Frontal cortex (tissue), 4 donors: ENCODE results near the gene GUF1. TPM values are rescaled to one million over a fixed set of nuclear protein-coding genes. Genes with fewer than 3 reads are reported as not detected.
A peak's percentile ranks its signal among the peaks of the same experiment; 100 is the strongest.
"Not testable (repeated sequence)": the region's sequence is repeated elsewhere in the genome, so short reads cannot be mapped to it uniquely, and the experiment has no call there.

ENCODE experiments used
- DNase-seq, 2 donors: peaks; one replicate each; pipeline ENCODE4 v3.0.0; 2012; ENCODE audit warnings: low spot score in 2 of 2
- FAIRE-seq: peaks from 2 replicates; lab custom pipeline; 2012; peaks lifted over from hg19 to GRCh38; lab: Jason Lieb, UNC
- total RNA-seq: library from RNA; depleted of rRNA; stranded (reverse); fragments of >200 nt; gene quantifications from one replicate; pipeline ENCODE4 v1.2.3, GENCODE V29; 2014
- donor health status: control.
- donor health status: control.
- donor health status: control.

GUF1 gene
- total RNA-seq, 1 donor from 2014 or later = 34.2 TPM

GRCh38 chr4:44700427-44700826, 22.2 kb downstream of the GUF1 start:
- FAIRE-seq (no peak), DNase-seq (no peak)

GRCh38 chr4:44701037-44701436, 22.8 kb downstream of the GUF1 start:
- no peak for FAIRE-seq
- no peak for DNase-seq

DNA sequence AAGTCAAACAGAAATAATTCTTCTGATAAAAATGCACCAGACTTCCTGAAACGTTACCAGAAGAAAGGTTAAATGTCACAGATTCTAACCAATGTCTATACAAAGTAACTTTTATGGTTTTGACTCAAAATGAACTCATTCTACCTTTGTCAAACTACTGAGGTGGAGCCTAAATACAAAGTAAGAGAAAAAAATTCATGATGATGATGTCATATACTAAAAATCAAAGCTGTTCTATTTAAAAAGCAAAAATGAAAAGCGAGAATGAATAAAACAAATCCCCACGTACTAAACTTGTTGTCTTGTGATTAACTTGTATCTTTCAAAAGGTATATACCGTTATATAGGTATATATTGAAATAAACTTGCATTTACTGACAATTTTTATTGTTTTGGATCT, 26.5 kb downstream of the GUF1 start:
- DNase-seq = no peak
- FAIRE-seq = no peak

DNA sequence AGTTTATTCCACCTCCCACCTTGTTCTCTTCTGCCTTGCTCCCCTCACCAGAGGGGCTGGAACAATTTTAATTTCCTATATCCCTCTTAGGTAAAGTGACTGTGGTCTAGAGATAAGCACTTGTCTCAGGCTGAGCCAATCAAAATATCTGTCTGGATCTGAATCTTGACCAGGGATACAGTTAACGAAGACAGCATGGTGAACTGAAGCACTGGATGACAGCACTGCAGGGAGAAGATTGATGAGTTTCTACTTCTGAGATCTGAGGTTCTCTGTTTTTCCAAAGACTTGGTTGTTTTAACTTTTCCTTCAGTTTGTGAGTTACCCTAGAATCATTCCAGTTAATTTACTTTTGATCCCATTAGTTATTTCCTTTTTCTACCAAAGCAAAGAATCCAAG, 34.9 kb downstream of the GUF1 start:
- no peak for FAIRE-seq
- no peak for DNase-seq

DNA sequence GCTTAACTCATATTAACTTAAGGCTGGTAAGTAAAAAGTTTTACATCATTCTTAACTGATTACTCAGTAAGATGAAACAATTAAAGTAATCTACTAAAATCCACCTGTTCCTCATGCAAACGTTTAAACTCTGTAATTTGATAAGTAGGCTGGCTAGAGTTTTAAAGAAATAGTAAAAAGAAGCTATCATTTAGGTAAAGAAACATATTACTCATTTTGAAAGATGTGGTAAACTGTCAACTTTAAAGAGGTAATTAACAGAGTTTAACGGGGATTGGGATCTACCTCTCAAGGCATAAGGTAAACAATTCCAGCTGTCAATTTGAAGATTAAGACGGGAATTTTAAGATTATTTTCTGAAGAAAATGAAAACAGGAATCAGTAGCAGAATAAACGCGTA, 38.4 kb downstream of the GUF1 start:
- DNase-seq = no peak
- FAIRE-seq = peak; percentile 6

GRCh38 chr4:44720371-44720770, 42.2 kb downstream of the GUF1 start:
- DNase-seq = no peak
- no peak for FAIRE-seq

DNA sequence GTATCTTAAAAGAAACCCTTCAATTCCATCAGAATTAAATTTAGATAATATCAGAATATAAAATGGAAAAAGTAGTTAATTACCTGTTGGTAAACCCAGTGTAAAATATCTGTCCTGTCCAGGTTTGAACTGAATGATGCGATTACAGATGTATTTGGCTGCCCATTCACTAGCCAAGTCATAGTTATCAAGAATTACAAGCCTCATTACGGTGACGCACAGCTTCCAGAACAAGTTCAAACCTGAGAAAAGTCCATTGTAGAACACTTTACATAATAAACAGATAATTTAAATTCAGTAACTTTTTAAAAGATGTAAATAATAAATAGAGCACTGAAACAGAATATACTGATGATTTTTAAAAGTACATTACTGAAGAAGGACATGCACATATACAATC, 43.8 kb downstream of the GUF1 start:
- FAIRE-seq (no peak), DNase-seq (no peak)

- FAIRE-seq (no peak), DNase-seq (no peak)
These were observed 46.9 kb downstream of the GUF1 start for GRCh38 chr4:44725166-44725565.

DNA sequence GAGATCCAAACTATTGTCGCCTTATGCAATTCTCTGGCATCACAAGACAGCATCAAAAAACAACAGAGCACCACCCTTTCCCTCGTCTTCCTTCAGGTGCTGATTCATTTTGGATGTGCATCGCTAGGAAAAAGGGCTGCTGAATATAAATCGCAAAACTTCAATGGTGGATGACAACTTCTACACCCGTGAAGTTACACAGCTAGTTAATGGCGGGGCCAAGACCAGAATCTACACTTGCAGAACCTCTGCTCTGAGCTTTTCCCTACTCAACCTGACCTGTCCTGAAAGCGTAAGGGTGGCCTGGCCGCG, 47.5 kb downstream of the GUF1 start:
- DNase-seq (peak in 1 of 2 donors; percentile 1), FAIRE-seq (no peak)

DNA sequence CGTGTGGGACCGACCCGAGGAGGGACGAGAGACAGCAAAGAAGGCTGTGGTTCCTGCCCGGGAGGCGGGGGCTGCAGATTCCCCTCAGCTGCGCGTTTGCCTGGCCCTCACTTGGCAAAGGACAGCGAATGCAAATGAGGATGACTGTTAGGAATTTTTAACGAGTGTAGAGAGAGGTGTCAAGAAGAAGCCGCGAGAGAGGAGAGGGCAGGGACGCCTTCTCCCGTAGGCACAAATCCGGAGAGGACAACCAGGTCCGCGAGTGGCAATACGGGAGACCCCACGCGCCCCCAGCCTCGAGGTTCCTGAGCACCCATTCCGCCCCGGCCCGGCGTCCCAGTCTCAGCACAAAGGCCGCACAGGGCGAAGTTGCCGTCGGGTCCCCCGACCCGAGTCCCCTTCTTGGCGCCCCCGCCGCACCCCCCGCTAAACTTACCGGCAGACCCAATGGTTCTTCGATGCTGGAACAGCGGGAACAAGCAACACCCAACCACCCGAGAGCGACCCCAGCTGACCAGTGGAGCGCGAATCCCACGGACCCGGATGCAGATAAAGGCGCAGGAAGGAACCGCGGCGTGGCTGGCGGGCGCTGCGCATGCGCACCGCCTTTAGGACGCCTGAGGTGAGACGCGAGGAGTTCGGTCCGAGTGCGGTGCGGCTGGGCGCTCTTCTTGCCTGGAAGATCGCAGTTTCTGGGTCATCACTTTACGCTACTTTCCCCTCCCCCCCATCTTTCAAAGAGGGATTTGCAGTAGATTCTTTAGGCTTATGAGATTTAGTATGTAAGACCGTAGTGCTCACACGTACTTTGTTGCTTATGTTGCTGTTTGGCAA, 48.0 kb downstream of the GUF1 start, which contains the start of gene GNPDA2:
Gene GNPDA2 (minus strand): TSS at position 519 of the 834 bp plus-strand sequence. CDS start 4,349 bp downstream, outside the sequence.
- FAIRE-seq (no peak), DNase-seq (peak; percentile 66 to 74)

DNA sequence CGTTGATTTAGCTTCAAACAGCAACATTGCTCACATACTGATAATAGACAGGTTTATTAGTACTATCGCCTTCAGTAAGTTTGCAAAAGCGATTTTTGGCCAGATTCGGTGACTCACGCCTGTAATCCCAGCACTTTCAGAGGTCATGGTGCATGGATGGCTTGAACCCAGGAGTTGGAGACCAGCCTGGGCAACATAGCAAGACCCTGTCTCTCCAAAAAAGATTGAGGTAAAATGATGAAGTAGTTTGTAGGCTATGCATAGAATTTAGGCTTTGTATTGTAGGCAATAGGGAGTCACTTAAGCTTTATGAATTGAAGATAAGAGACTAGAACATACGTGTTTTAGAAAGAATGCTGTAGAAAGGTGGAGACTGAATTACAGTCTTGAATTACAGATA, 49.3 kb downstream of the GUF1 start:
- FAIRE-seq = no peak
- DNase-seq = no peak

- not testable (repeated sequence) for FAIRE-seq, DNase-seq
These were observed 50.5 kb downstream of the GUF1 start for GRCh38 chr4:44728694-44729093.

GRCh38 chr4:44736900-44737299, 58.7 kb downstream of the GUF1 start:
- no peak for FAIRE-seq
- no peak for DNase-seq

DNA sequence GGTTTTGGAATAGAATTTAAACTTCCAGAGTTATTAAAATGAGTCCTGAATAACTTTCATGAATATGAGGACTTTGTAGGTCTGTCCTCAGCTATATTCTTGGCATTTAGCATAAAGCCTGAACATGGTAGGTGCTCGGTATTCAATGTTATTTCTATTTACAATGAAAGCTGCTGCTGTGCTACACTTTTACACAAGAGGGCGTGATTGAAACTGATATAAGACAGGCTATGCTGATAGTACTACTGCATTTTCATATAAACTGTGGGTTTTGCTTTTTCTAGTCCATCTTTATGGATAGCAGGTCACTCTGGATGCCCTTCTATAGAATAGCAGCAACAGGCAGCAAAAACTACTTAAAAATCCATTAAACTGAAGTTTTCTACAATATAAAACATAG, 60.4 kb downstream of the GUF1 start:
- DNase-seq = peak in 1 of 2 donors; percentile 8
- no peak for FAIRE-seq

DNA sequence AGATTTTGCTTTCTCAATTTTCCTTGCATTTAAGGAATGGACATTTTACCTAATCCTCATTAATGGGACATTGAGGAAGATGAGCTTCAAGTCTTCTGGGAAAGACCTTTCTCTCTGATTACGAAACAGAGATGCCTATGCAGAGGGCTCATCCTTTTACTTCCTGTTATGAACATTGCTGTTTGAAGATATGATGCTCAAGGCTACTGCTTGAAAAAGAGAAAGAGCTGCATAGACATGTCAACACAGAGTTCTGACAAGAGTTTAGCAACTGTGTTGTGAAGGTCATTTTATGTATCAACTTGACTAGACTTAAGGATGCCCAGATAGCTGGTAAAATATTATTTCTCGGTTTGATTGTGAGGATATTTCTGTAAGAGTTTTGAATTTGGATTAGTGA, 62.0 kb downstream of the GUF1 start:
- no peak for DNase-seq
- no peak for FAIRE-seq

Other genes starting within 250 kb of the GUF1 start
- gene KCTD8, start 229.6 kb upstream of the GUF1 start, total RNA-seq = 2.4 TPM
- gene YIPF7, start 26.8 kb upstream of the GUF1 start, total RNA-seq = 4.5 TPM
- gene GNPDA2, start 48.1 kb downstream of the GUF1 start, total RNA-seq = 30.6 TPM